Measurements from ENCODE around the gene FAM98B.
"Not testable (repeated sequence)": the region's sequence is repeated elsewhere in the genome, so short reads cannot be mapped to it uniquely, and the experiment has no call there.

FAM98B gene

GRCh38 chr15:38453971-38454695 is at the start of gene FAM98B:
TSS of gene FAM98B (plus strand) at chr15:38454127. CDS start at chr15:38454162, 35 bp downstream.
- DNase-seq (ENCODE audit: insufficient read length, low spot score), result peak; percentile 68
- no peak for FAIRE-seq

GRCh38 chr15:38406436-38406835 is 47.5 kb upstream of the FAM98B start:
- DNase-seq (ENCODE audit: insufficient read length, low spot score), result no peak
- FAIRE-seq, result no peak

- no peak for FAIRE-seq
- no peak for DNase-seq (ENCODE audit: insufficient read length, low spot score)
Measured at GRCh38 chr15:38408576-38408975, 45.4 kb upstream of the FAM98B start.

DNA sequence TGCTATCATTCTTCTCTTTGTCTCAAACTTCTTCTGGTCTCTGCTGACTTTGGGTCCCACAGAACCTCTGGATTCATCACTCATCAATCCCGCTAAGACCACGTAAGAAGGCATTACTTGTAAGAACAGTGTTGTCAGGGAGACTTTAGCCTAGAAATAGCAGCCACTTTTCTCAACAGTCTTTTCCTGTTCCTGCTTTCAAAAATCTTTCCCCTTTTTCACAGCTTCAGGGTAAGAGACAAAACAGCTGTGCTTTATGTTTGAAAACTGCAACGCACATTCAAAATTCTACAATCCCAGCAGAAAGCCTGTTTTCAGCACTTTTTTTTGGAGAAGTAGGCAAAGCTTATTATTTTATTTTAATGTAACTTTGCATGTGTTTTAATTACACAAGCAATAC is 42.0 kb upstream of the FAM98B start:
- DNase-seq (ENCODE audit: insufficient read length, low spot score) (no peak), FAIRE-seq (no peak)

GRCh38 chr15:38412466-38412865 is 41.5 kb upstream of the FAM98B start:
- no peak for DNase-seq (ENCODE audit: insufficient read length, low spot score)
- FAIRE-seq, result no peak

DNA sequence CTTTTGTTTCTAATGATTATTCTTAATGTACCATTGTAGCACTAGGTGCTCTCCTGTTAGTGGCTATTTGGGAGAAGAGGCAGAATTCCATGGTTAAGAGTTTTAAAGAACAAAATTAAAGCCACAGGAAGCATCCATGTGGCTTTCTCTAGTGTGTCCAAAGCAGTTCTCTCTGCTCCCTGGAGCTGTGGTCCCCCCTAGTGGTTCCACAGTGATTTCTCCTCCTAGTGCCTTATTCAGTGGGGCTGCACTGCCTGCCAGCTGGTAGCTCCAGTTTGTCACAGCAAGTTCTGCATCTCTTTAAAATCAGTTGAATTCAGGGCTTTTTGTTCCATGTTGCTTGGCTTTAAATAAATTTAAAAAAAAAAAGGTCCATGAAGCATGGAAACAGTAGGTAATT is 39.6 kb upstream of the FAM98B start:
- DNase-seq (ENCODE audit: insufficient read length, low spot score) (peak; percentile 45), FAIRE-seq (no peak)

DNA sequence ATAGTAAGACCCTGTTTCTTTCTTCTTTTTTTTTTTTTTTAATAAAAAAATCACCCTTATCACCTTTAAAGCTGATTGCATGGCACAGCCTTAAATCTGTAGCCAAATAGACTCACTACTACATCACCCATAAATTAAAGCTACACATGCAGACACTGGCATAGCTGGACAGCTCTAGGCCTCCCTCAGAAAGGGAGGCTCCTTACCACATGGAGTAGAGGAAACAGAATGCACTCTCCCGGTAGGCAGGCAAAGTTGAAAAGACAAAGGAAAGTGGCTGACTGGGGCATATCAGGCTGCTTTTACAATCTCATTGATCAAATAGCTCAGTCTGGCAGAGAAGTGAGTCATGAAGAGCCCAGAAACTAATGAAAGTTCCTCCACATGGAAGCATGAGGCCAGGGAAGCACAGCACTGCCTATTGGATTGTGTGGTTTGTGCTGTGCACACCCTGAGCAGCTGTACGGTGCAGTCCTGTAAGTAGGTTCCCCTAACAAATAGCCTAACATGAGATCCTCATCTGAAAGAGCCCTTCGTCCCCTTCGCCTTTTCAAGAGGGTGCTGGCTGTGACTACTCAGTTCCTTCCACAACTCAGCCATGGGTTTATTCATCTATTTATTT is 32.7 kb upstream of the FAM98B start:
- DNase-seq (ENCODE audit: insufficient read length, low spot score) (no peak), FAIRE-seq (no peak)

DNA sequence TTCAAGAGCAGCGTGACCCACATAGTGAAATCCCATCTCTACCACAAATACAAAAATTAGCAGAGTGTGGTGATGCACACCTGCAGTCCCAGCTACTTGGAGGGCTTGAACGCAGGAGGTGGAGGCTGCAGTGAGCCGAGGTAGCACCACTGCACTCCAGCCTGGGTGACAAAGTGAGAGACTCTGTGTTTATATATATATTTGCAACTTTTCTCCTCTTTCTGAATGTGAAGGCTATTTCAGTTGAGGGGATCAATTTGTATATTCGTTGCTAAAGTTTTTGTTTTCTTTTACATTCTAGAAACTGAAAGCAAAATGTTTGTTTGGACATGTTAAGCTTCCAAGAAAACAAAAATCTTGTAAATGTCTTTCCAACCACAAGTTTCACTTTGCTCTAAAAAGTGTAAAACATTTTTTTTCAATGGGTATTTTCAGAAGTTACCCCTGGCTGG is 29.8 kb upstream of the FAM98B start:
- FAIRE-seq (no peak), DNase-seq (ENCODE audit: insufficient read length, low spot score) (no peak)

DNA sequence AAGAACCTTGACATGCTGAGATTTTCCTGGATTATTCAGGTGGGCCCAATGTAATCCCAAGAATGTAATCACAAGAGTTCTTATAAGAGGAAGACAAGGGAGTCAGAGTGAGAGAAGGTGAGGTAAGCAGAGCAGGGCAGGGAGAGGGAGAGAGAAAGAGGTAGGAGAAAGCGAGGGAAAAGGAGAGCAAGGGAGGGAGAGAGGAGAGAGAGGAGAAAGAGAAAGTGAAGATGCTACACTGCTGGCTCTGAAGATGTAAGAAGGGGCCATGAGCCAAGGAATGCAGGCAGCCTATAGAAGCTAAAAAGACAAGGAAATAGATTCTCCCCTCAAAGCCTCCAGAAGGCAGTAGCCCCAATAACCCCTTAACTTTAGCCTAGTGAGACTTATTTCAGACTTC is 28.7 kb upstream of the FAM98B start:
- FAIRE-seq, result no peak
- DNase-seq (ENCODE audit: insufficient read length, low spot score), result no peak

DNA sequence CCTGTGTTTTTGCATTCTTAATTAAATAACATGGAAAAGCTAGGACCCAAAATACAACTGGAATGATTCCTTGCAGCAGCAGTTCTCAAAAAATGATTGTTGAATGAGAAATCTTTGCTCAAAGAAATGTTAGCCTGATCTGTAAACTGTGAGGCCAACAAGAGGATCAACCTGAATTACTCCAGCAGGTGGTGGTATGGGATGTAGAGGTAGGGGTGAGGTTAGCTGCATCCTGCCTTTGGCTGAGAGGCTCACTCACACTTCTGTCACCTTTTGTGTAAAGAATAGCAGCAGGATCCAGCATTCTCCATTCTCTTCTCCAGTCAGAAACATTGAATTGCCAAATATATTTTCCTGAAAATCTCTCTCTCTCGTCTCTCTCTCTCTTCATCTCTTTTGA is 26.5 kb upstream of the FAM98B start:
- FAIRE-seq, result no peak

GRCh38 chr15:38430106-38430760 is 23.7 kb upstream of the FAM98B start:
- DNase-seq (ENCODE audit: insufficient read length, low spot score) (no peak), FAIRE-seq (no peak)

More for the DNA sequence above, 26.5 kb upstream of the FAM98B start:
- no peak for DNase-seq (ENCODE audit: insufficient read length, low spot score)

DNA sequence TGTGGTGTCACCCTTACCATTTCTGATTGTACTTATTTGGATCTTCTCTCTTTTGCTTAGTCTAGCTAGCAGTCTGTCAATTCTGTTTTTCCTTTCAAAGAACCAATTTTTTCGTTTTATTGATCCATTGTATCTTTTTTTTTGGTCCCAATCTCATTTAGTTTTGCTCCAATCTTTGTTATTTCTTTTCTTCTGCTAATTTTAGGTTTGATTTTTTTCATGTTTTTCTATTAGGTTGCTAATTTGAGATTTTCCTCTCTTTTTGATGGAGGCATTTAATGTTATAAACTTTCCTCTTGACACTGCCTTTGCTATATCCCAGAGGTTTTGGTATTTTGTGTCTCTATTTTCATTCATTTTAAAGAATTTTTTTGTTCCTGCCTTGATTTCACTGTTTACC is 16.9 kb upstream of the FAM98B start:
- FAIRE-seq (no peak), DNase-seq (ENCODE audit: insufficient read length, low spot score) (no peak)

DNA sequence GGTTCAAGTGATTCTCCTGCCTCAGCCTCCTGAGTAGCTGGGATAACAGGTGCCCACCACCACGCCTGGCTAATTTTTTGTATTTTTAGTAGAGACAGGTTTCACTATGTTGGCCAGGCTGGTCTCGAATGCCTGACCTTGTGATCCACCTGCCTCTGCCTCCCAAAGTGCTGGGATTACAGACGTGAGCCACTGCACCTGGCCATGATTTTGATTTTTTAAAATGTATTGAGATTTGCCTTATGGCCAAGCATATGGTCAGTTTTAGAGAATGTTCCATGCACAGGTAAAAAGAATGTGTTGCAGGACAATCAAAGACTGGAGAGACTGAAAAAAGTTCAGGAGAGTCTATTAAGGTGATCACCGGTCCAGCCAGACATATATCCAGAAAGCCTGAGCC is 16.3 kb upstream of the FAM98B start:
- FAIRE-seq; DNase-seq (ENCODE audit: insufficient read length, low spot score): not testable (repeated sequence)

- DNase-seq (ENCODE audit: insufficient read length, low spot score) (no peak), FAIRE-seq (no peak)
Measured at GRCh38 chr15:38438031-38438986, 15.6 kb upstream of the FAM98B start.

- FAIRE-seq (peak; percentile 94), DNase-seq (ENCODE audit: insufficient read length, low spot score) (peak; percentile 32)
Measured at GRCh38 chr15:38440353-38441129, 13.4 kb upstream of the FAM98B start.

- FAIRE-seq, result no peak
Measured at GRCh38 chr15:38441130-38441519, 12.8 kb upstream of the FAM98B start.

DNA sequence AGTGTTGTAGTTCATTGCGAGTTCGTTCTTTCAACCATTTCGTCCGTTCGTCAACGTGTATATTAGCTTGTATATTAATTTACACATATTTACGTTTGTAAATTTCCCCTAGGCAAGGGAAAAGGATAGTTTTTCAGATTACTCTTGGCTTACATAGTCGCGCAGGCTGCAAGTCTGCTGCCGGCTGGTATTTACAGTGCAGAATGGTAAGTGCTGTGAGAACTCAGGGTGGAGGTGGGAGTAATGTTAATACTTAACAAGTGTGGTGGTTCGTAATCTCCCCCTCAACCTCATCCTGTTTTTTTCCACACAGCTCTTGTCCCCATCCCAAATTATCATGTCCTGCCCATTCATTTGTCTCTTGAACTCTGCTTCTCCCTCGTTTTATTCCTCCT is 766 bp downstream of the FAM98B start:
- FAIRE-seq (no peak), DNase-seq (ENCODE audit: insufficient read length, low spot score) (no peak)

More at GRCh38 chr15:38441130-38441519, 12.8 kb upstream of the FAM98B start:
- no peak for DNase-seq (ENCODE audit: insufficient read length, low spot score)

GRCh38 chr15:38455092-38455491 is 1.2 kb downstream of the FAM98B start:
- DNase-seq (ENCODE audit: insufficient read length, low spot score) (no peak), FAIRE-seq (no peak)

DNA sequence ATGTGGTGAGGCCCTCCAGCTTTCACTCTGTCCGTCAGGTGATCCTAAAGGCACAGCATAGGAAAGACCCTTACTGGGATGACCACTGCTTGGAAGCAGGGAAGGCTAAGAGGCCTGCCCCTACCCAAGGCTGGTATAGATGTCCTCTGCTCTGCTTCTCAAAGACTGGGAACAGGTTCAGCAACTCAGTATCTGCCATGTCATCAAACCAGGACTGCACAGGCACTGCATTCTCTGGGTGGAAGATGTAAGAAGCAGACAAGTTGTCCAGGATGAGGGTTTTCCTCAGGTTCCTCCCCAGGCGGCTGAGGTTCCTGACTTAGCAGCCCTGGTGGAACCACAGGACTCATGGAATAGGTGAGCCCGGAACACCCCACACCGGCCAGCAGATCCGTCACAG is 4.7 kb downstream of the FAM98B start:
- FAIRE-seq, result peak; percentile 16

GRCh38 chr15:38459480-38459879 is 5.6 kb downstream of the FAM98B start:
- no peak for FAIRE-seq

More for the DNA sequence above, 4.7 kb downstream of the FAM98B start:
- no peak for DNase-seq (ENCODE audit: insufficient read length, low spot score)

More at GRCh38 chr15:38459480-38459879, 5.6 kb downstream of the FAM98B start:
- no peak for DNase-seq (ENCODE audit: insufficient read length, low spot score)

Measured in HTR-8/SVneo (cell line).